Spleen (tissue), 7 donors: Measurements from ENCODE around the gene LAMC1.

ENCODE experiments used
- POLR2A ChIP-seq, 3 donors: fragments of 450-650 bp; IDR thresholded peaks; one replicate each; pipeline ENCODE4 v1.5.1; 2017; ENCODE audit warnings: antibody characterized with exemption in 3 of 3, mild to moderate bottlenecking in 1 of 3
- POLR2AphosphoS5 ChIP-seq, 3 donors: sonication (generic); formaldehyde crosslinking; IDR thresholded peaks; one replicate each; pipeline ENCODE4 v1.5.1; 2017; ENCODE audit warnings: antibody characterized with exemption in 3 of 3
- TF ChIP-seq, protein P1 (sequence below), 11 experiments: fragments of 200-600 bp in 7 of 11; fragments of 450-650 bp in 4 of 11; sonication (generic) in 4 of 11; IDR thresholded peaks in 8 of 11; conservative IDR thresholded peaks in 3 of 11; 1 replicate in 7 of 11; 2 replicates in 4 of 11; pipeline versions ENCODE4 v1.4.0 to v1.8.0; 2016 to 2021; ENCODE audit warnings: antibody characterized with exemption in 11 of 11, inconsistent platforms in 4 of 11, mild to moderate bottlenecking in 1 of 11
- donor health status: DM: no; HTN: no; CAD: no; lungs with moderate emphysema.
- donor health status: DM: no; HTN: no; CAD: no.
- donor health status: DM: no; HTN: no; CAD: no.

DNA sequence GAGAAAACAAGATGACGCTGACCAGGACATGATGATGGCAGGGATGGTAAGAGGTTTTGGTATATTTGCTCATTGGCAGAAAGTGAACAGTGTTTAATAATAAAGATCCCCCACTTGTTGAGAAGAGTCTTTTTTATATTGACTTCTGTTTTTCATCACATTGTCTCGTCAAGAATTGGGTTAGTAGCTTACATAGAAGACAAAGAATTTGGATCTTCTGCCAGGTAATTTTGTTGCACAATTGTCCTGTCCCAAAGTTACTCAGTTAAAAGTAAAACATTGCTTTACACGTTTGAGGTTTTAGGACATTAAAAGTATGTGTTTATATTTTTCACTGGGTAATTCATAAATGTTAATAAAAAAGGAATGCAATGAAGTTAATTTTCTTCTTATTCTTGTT is 114.6 kb downstream of the LAMC1 start:
- TF ChIP-seq, protein P1, sequence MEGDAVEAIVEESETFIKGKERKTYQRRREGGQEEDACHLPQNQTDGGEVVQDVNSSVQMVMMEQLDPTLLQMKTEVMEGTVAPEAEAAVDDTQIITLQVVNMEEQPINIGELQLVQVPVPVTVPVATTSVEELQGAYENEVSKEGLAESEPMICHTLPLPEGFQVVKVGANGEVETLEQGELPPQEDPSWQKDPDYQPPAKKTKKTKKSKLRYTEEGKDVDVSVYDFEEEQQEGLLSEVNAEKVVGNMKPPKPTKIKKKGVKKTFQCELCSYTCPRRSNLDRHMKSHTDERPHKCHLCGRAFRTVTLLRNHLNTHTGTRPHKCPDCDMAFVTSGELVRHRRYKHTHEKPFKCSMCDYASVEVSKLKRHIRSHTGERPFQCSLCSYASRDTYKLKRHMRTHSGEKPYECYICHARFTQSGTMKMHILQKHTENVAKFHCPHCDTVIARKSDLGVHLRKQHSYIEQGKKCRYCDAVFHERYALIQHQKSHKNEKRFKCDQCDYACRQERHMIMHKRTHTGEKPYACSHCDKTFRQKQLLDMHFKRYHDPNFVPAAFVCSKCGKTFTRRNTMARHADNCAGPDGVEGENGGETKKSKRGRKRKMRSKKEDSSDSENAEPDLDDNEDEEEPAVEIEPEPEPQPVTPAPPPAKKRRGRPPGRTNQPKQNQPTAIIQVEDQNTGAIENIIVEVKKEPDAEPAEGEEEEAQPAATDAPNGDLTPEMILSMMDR (IDR thresholded peaks at IDR 0.05 in 8 of 11, conservative IDR thresholded peaks at IDR 0.05 in 3 of 11), result no peak
- no peak for TF ChIP-seq POLR2A (IDR thresholded peaks at IDR 0.05)
- no peak for TF ChIP-seq POLR2AphosphoS5 (IDR thresholded peaks at IDR 0.05)
